Measurements from ENCODE around the gene RPA1.
"Not testable (repeated sequence)": the region's sequence is repeated elsewhere in the genome, so short reads cannot be mapped to it uniquely, and the experiment has no call there.

Gene RPA1

GRCh38 chr17:1820528-1821252 lies 9.1 kb upstream of the RPA1 start:
- DNase-seq (ENCODE audit: low spot score), result no peak

GRCh38 chr17:1829216-1829591 lies 601 bp upstream of the RPA1 start:
- no peak for DNase-seq (ENCODE audit: low spot score)

GRCh38 chr17:1830288-1830687 lies 483 bp downstream of the RPA1 start:
- DNase-seq (ENCODE audit: low spot score), result peak; percentile 23

GRCh38 chr17:1834380-1835149 lies 4.8 kb downstream of the RPA1 start:
- DNase-seq (ENCODE audit: low spot score), result peak; percentile 36

- no peak for DNase-seq (ENCODE audit: low spot score)
These were observed 9.7 kb downstream of the RPA1 start for GRCh38 chr17:1839516-1839915.

- no peak for DNase-seq (ENCODE audit: low spot score)
These were observed 14.1 kb downstream of the RPA1 start for GRCh38 chr17:1843947-1844346.

- no peak for DNase-seq (ENCODE audit: low spot score)
These were observed 17.4 kb downstream of the RPA1 start for GRCh38 chr17:1847191-1847590.

GRCh38 chr17:1852327-1852726 lies 22.5 kb downstream of the RPA1 start:
- no peak for DNase-seq (ENCODE audit: low spot score)

- no peak for DNase-seq (ENCODE audit: low spot score)
These were observed 23.9 kb downstream of the RPA1 start for GRCh38 chr17:1853698-1854097.

GRCh38 chr17:1856462-1856861 lies 26.7 kb downstream of the RPA1 start:
- DNase-seq (ENCODE audit: low spot score), result not testable (repeated sequence)

- no peak for DNase-seq (ENCODE audit: low spot score)
These were observed 31.2 kb downstream of the RPA1 start for GRCh38 chr17:1860978-1861377.

- no peak for DNase-seq (ENCODE audit: low spot score)
These were observed 31.7 kb downstream of the RPA1 start for GRCh38 chr17:1861391-1862010.

GRCh38 chr17:1865252-1866037 lies 35.6 kb downstream of the RPA1 start:
- peak; percentile 77 for DNase-seq (ENCODE audit: low spot score)

- no peak for DNase-seq (ENCODE audit: low spot score)
These were observed 37.5 kb downstream of the RPA1 start for GRCh38 chr17:1867307-1867706.

- DNase-seq (ENCODE audit: low spot score), result no peak
These were observed 38.3 kb downstream of the RPA1 start for GRCh38 chr17:1868090-1868489.

GRCh38 chr17:1870592-1870991 lies 40.8 kb downstream of the RPA1 start:
- peak; percentile 67 for DNase-seq (ENCODE audit: low spot score)

- DNase-seq (ENCODE audit: low spot score), result peak; percentile 76
These were observed 42.0 kb downstream of the RPA1 start for GRCh38 chr17:1871756-1872155.

- no peak for DNase-seq (ENCODE audit: low spot score)
These were observed 42.4 kb downstream of the RPA1 start for GRCh38 chr17:1872254-1872653.

- no peak for DNase-seq (ENCODE audit: low spot score)
These were observed 43.2 kb downstream of the RPA1 start for GRCh38 chr17:1872976-1873375.

- DNase-seq (ENCODE audit: low spot score), result peak; percentile 68
These were observed 43.6 kb downstream of the RPA1 start for GRCh38 chr17:1873418-1873817.

- DNase-seq (ENCODE audit: low spot score), result no peak
These were observed 45.8 kb downstream of the RPA1 start for GRCh38 chr17:1875597-1875996.

GRCh38 chr17:1878419-1879121 lies 48.8 kb downstream of the RPA1 start:
- DNase-seq (ENCODE audit: low spot score), result peak; percentile 49
